GM12891 (cell line): ENCODE data around the gene PRKN.

Experiments
- PAX5 ChIP-seq: IDR thresholded peaks from 2 replicates; pipeline ENCODE4 v1.6.1; 2011; ENCODE audit warnings: low read length, moderate library complexity, mild to moderate bottlenecking; ENCODE audit not compliant: insufficient read depth, severe bottlenecking
- POLR2A ChIP-seq: IDR thresholded peaks from 2 replicates; pipeline ENCODE4 v1.6.1; 2011; ENCODE audit warnings: low read depth, low read length, control low read depth
- POLR2AphosphoS5 ChIP-seq: IDR thresholded peaks from 2 replicates; pipeline ENCODE4 v1.6.1; 2011; ENCODE audit warnings: low read depth, low read length, control low read depth
- POU2F2 ChIP-seq: IDR thresholded peaks from 2 replicates; pipeline ENCODE4 v1.6.1; 2011; ENCODE audit warnings: low read depth, mild to moderate bottlenecking, control low read depth, low read length, moderate library complexity
- SPI1 ChIP-seq: IDR thresholded peaks from 2 replicates; pipeline ENCODE4 v1.6.1; 2011; ENCODE audit warnings: low read depth, low read length, control low read depth
- TAF1 ChIP-seq: IDR thresholded peaks from 2 replicates; pipeline ENCODE4 v1.6.1; 2011; ENCODE audit warnings: low read depth, low read length, control low read depth

DNA sequence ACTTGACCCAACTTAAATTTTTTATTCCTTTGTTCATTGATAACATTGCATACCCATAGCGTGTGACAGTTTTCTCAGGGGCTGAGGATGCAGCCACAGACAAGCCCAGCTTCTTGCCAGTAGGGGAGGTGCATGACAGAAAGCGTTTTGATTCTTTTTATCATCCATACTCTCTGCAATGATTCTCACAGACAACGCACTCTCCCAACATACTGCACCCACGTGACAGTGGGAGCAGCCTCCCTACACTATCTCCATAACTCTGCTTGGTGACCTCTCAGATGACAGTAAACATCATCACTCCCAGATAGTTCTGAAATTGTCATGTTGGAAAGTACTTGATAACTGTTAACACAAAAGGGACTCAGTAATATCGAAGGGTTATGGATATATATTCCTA lies 972.5 kb downstream of the PRKN start:
- TF ChIP-seq POLR2A: no peak
- no peak for TF ChIP-seq POLR2AphosphoS5
- no peak for TF ChIP-seq POU2F2
- no peak for TF ChIP-seq TAF1
- no peak for TF ChIP-seq SPI1
- TF ChIP-seq PAX5: no peak
